ENCODE results near the gene LCE5A.
"Not testable (repeated sequence)": the region's sequence is repeated elsewhere in the genome, so short reads cannot be mapped to it uniquely, and the experiment has no call there.

Gene LCE5A

GRCh38 chr1:152539901-152540300 is 29.3 kb downstream of the LCE5A start:
- no peaks in the 10 kb centered on the region for H3K36me3 ChIP-seq (replicated peaks)
- H3K4me3 ChIP-seq (ENCODE audit: low read depth, low read length) = no peak overlapping the region
- in situ Hi-C loops (cut with HindIII; ENCODE audit: low pct_ligation_motif_present, low sequenced_read_pairs) = no loop called here
- TF ChIP-seq CTCF (IDR thresholded peaks at IDR 0.05; ENCODE audit: low read depth, low read length, missing control alignments) = no peak
- H3K27ac ChIP-seq = no peak overlapping the region
- H3K27me3 ChIP-seq (replicated peaks) = no peaks in the 10 kb centered on the region
- DNase-seq = no peak

- no peak overlapping the region for H3K4me3 ChIP-seq (ENCODE audit: low read depth, low read length)
- H3K27ac ChIP-seq = no peak overlapping the region
- DNase-seq = no peak
- in situ Hi-C loops (cut with HindIII; ENCODE audit: low pct_ligation_motif_present, low sequenced_read_pairs) = no loop called here
- H3K36me3 ChIP-seq (replicated peaks) = no peaks in the 10 kb centered on the region
- H3K27me3 ChIP-seq (replicated peaks) = no peaks in the 10 kb centered on the region
- TF ChIP-seq CTCF (IDR thresholded peaks at IDR 0.05; ENCODE audit: low read depth, low read length, missing control alignments) = no peak
Measured at GRCh38 chr1:152543820-152544219, 33.2 kb downstream of the LCE5A start.

- Histone ChIP-seq H3K36me3 (replicated peaks) (no peaks in the 10 kb centered on the region), H3K4me3 (ENCODE audit: low read depth, low read length) (no peak overlapping the region), H3K27ac (no peak overlapping the region), H3K27me3 (replicated peaks) (no peaks in the 10 kb centered on the region)
- no peak for TF ChIP-seq CTCF (IDR thresholded peaks at IDR 0.05; ENCODE audit: low read depth, low read length, missing control alignments)
- DNase-seq = no peak
- in situ Hi-C loops (cut with HindIII; ENCODE audit: low pct_ligation_motif_present, low sequenced_read_pairs) = no loop called here
Measured at GRCh38 chr1:152546704-152547103, 36.1 kb downstream of the LCE5A start.

- DNase-seq; H3K36me3 ChIP-seq (replicated peaks); H3K4me3 ChIP-seq (ENCODE audit: low read depth, low read length); H3K27ac ChIP-seq; in situ Hi-C loops (cut with HindIII; ENCODE audit: low pct_ligation_motif_present, low sequenced_read_pairs); H3K27me3 ChIP-seq (replicated peaks): not testable (repeated sequence)
Measured at GRCh38 chr1:152548358-152548757, 37.8 kb downstream of the LCE5A start.

All from brain microvascular endothelial cell (primary cell).